HEK293T (cell line): ENCODE measurements around the gene UPK3A.

Experiments used
- FOXA1 ChIP-seq: fragments of 450-650 bp; IDR thresholded peaks from 2 replicates; pipeline ENCODE4 v1.6.1; 2016; ENCODE audit warnings: mild to moderate bottlenecking
- NFRKB ChIP-seq: fragments of 450-650 bp; IDR thresholded peaks from 2 replicates; pipeline ENCODE4 v1.6.1; 2016; ENCODE audit warnings: mild to moderate bottlenecking, moderate library complexity
- SP1 ChIP-seq: fragments of 450-650 bp; IDR thresholded peaks from 2 replicates; pipeline ENCODE4 v1.6.1; 2017
- SUZ12 ChIP-seq: fragments of 450-650 bp; IDR thresholded peaks from 2 replicates; pipeline ENCODE4 v1.6.1; 2016; ENCODE audit warnings: mild to moderate bottlenecking
- TARDBP ChIP-seq: fragments of 450-650 bp; IDR thresholded peaks from 2 replicates; pipeline ENCODE4 v1.6.1; 2016

DNA sequence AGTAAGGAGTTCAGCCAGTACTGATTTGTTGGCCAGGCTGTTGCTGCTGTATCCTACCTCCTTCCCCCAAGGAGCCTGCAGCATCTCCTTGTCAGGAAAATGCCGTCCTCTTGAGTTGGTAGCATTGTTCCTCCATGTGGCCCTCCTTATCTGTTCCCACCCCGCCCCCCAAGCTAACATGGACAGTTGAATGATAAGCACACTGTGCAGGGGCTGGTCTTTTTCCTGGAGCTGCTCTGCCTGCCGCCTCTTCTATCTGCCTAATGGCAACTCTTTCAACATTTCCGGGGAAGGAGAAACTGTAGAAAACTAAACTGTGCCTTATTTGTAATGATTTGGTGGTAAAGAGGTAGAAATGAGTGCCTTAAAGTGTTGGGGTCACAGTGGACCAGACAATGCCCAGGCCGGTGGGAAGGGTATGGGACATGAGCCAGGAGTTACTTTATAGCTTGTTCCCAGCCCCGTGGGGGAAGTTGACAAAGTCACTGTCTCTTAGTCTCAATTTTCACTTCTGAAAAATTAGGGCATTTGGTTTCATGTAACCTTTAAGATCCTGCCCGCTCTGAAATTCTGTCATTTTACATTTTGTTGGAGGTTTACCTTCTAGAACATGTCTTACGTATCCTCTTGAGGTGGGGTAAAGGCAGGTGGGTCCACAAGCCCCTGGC is 29.4 kb downstream of the UPK3A start:
- no peak for TF ChIP-seq SUZ12
- no peak for TF ChIP-seq NFRKB
- no peak for TF ChIP-seq FOXA1
- no peak for TF ChIP-seq SP1
- TF ChIP-seq TARDBP, result no peak
